ENCODE measurements around the gene SNRNP35. TPM values are rescaled to one million over a fixed set of nuclear protein-coding genes. Genes with fewer than 3 reads are reported as not detected.

SNRNP35 gene
- total and polyA plus RNA-seq, 2 of the 8 experiments (the other 6 are each of a cell fraction or from before 2014, with no cell fraction given), result 8.0 to 16.9 TPM

DNA sequence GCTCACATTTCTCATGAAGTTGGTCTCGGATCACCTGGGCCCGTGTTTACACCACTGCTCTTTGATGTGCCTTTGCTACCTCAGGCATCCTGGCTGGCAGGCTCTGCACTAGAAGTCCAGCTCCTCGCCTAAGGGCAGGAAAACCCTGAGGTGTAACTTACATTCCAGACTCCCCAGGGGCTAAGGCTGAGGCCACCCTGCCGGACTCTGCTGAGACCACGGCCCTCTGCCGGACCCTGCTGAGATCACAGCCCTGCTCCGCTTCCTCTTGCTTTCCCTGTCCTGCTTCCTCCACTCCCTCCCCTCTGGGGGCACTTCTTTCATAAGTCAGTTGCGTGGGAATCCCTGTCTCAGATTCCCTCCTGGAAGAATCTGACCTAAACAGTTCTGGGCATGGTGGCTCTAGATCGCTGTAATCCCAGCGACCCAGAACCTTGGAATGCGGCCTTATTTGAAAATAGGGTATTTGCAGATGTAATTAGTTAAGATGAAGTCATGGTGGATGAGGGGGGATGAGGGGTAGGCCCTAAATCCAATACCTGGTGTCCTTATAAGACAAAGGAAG is 58.4 kb downstream of the SNRNP35 start:
- no peak overlapping the region for H4K91ac ChIP-seq (replicated peaks; ENCODE audit: insufficient read length, low read length)
- WGBS, 2 experiments (ENCODE audit: extremely low coverage in 1 of 2, insufficient coverage in 1 of 2, insufficient read length in 1 of 2, insufficient replicate concordance in 2 of 2, low coverage in 1 of 2, low lambda C conversion rate in 2 of 2, missing lambda C conversion rate in 1 of 2), result 85% methylated on average over 11 of the region's 11 CpGs; no CpG with 5 or more reads in 1 of the 2 experiments
- POLR2A ChIA-PET (ENCODE audit: partially characterized antibody), result interaction anchor here (0.6 to 1.6 kb wide), 6 partner anchors 9 to 267 kb away, joined by 3 to 4 read pairs (median 3); no protein-coding TSS in a partner anchor
- TF ChIP-seq KDM4A (IDR thresholded peaks at IDR 0.05; ENCODE audit: low read depth, low read length, severe bottlenecking) (no peak), TAF1 (IDR thresholded peaks at IDR 0.05; ENCODE audit: low read depth, low read length) (no peak), BACH1 (IDR thresholded peaks at IDR 0.05; ENCODE audit: low read length) (no peak), RBBP5 (IDR thresholded peaks at IDR 0.05; ENCODE audit: borderline replicate concordance, low read depth, low read length) (no peak), SRF (IDR thresholded peaks at IDR 0.05; ENCODE audit: low read depth, low read length) (no peak), NRF1 (IDR thresholded peaks at IDR 0.05; ENCODE audit: low read depth, low read length) (no peak), SIRT6 (IDR thresholded peaks at IDR 0.05; ENCODE audit: low read length) (no peak), POLR2AphosphoS5 (IDR thresholded peaks at IDR 0.05; ENCODE audit: low read depth, low read length) (no peak), EP300 (IDR thresholded peaks at IDR 0.05; ENCODE audit: borderline replicate concordance in 1 of 2, low read depth in 2 of 2, low read length in 2 of 2) (no peak), EGR1 (IDR thresholded peaks at IDR 0.05; ENCODE audit: borderline replicate concordance, low read depth, low read length) (no peak)
- TF ChIP-seq, protein P1, sequence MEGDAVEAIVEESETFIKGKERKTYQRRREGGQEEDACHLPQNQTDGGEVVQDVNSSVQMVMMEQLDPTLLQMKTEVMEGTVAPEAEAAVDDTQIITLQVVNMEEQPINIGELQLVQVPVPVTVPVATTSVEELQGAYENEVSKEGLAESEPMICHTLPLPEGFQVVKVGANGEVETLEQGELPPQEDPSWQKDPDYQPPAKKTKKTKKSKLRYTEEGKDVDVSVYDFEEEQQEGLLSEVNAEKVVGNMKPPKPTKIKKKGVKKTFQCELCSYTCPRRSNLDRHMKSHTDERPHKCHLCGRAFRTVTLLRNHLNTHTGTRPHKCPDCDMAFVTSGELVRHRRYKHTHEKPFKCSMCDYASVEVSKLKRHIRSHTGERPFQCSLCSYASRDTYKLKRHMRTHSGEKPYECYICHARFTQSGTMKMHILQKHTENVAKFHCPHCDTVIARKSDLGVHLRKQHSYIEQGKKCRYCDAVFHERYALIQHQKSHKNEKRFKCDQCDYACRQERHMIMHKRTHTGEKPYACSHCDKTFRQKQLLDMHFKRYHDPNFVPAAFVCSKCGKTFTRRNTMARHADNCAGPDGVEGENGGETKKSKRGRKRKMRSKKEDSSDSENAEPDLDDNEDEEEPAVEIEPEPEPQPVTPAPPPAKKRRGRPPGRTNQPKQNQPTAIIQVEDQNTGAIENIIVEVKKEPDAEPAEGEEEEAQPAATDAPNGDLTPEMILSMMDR (IDR thresholded peaks at IDR 0.05; ENCODE audit: control extremely low read depth in 1 of 3, insufficient read depth in 1 of 3, low read depth in 1 of 3, low read length in 3 of 3), result no peak

More for the DNA sequence above, 58.4 kb downstream of the SNRNP35 start:
- H4K20me1 ChIP-seq (replicated peaks in 1 of 2; ENCODE audit: control insufficient read depth in 1 of 2, insufficient read depth in 2 of 2, low read length in 2 of 2), result peaks cover 0 to 6% of the 10 kb centered on the region in 2 experiments
- H2BK5ac ChIP-seq (ENCODE audit: low read depth, low read length), result no peak overlapping the region
- FAIRE-seq (no peak), DNase-seq (ENCODE audit: low read depth in 1 of 2, low spot score in 2 of 2) (no peak)
- H3K4me1 ChIP-seq (replicated peaks in 1 of 4; ENCODE audit: control insufficient read depth in 3 of 4, insufficient read depth in 4 of 4, low read length in 3 of 4), result 0 out of 7 replicates have a peak, but pooled peaks cover 0 to 2% (median 0%) of the 10 kb centered on the region in 4 experiments
- no peak overlapping the region for H3K4me2 ChIP-seq (ENCODE audit: insufficient read depth in 1 of 2, low read depth in 2 of 2, low read length in 2 of 2)
- H3K14ac ChIP-seq (ENCODE audit: insufficient read length), result no peak overlapping the region
- H3K27ac ChIP-seq (ENCODE audit: low read depth, low read length), result no peak overlapping the region
- H3K79me2 ChIP-seq (ENCODE audit: control insufficient read depth in 1 of 2, insufficient read depth in 2 of 2, low read length in 2 of 2), result no peaks in the 10 kb centered on the region
- H3K79me1 ChIP-seq (ENCODE audit: low read depth, low read length), result peaks cover 2% of the 10 kb centered on the region; the same call in 1 of the 2 replicates
- H2AFZ ChIP-seq (ENCODE audit: low read length), result no peak overlapping the region
- no peak overlapping the region for H3K4ac ChIP-seq (replicated peaks; ENCODE audit: insufficient read length, low read depth, low read length)
- no peak overlapping the region for H3K56ac ChIP-seq (replicated peaks; ENCODE audit: insufficient read length, low read depth, low read length)
- CTCF ChIA-PET (ENCODE audit: partially characterized antibody), result interaction anchor here (0.6 to 1.1 kb wide), 3 partner anchors 10 to 18 kb away, joined by 3 read pairs; no protein-coding TSS in a partner anchor
- no peak overlapping the region for H2BK120ac ChIP-seq (replicated peaks; ENCODE audit: low read depth, low read length)
- H3K23me2 ChIP-seq (ENCODE audit: low read depth, low read length), result peaks cover 18% of the 10 kb centered on the region; the same call in 1 of the 2 replicates
- H3K18ac ChIP-seq (ENCODE audit: extremely low read depth, low read length), result no peak overlapping the region
- no peak overlapping the region for H4K5ac ChIP-seq (ENCODE audit: insufficient read length, low read depth, low read length)
- no peaks in the 10 kb centered on the region for H3K9me3 ChIP-seq (ENCODE audit: insufficient read depth in 2 of 2, low read depth in 1 of 2, low read length in 1 of 2)
- no peak overlapping the region for H2BK12ac ChIP-seq (ENCODE audit: low read depth, low read length)
- no peak overlapping the region for H4K8ac ChIP-seq (ENCODE audit: extremely low read depth, insufficient read depth, low read length)
- no peak overlapping the region for H2BK20ac ChIP-seq (ENCODE audit: low read length)
- peaks cover 2 to 22% (median 6%) of the 10 kb centered on the region in 4 experiments; a peak in 5 of 8 replicates for H3K36me3 ChIP-seq (ENCODE audit: control insufficient read depth in 2 of 4, insufficient read depth in 4 of 4, low read length in 3 of 4)
- H2AK5ac ChIP-seq (ENCODE audit: low read depth, low read length), result no peak overlapping the region
- H3K9ac ChIP-seq (replicated peaks in 1 of 4; ENCODE audit: extremely low read depth in 1 of 4, low read depth in 3 of 4, low read length in 3 of 4), result no peak overlapping the region
- H3K27me3 ChIP-seq (replicated peaks in 1 of 4; ENCODE audit: control insufficient read depth in 3 of 4, extremely low read depth in 1 of 4, insufficient read depth in 3 of 4, low read length in 3 of 4), result no peaks in the 10 kb centered on the region
- H3K23ac ChIP-seq (ENCODE audit: insufficient read length), result no peak overlapping the region
- no peak overlapping the region for H3K4me3 ChIP-seq (ENCODE audit: extremely low read depth in 1 of 4, insufficient read depth in 2 of 4, low read depth in 3 of 4, low read length in 4 of 4)
- H2BK15ac ChIP-seq (ENCODE audit: low read length), result no peak overlapping the region

Data from H1 (cell line).